GM11168 (cell line): ENCODE measurements around the gene CDX2.

Source experiments
- in situ Hi-C: fragments of 300-500 bp; cut with MboI; formaldehyde crosslinking; loops from one replicate; pipeline ENCODE4 v1.12.0; 2022; ENCODE audit warnings: low sequenced_read_pairs; ENCODE audit not compliant: unreplicated experiment

The CDX2 gene

GRCh38 chr13:27979765-27980279, 10.7 kb upstream of the CDX2 start:
- in situ Hi-C loops, result loop anchor here (5.0 to 25.0 kb wide), 2 partner anchors 148 to 568 kb away; partner anchors contain the start of gene GTF3A

- in situ Hi-C loops, result loop anchor here (25.0 kb wide), 1 partner anchor 567 kb away; the partner anchor contains the start of gene GTF3A
Measured at GRCh38 chr13:27979001-27979643, 10.0 kb upstream of the CDX2 start.

GRCh38 chr13:27978301-27978968, 9.3 kb upstream of the CDX2 start:
- in situ Hi-C loops, result loop anchor here (25.0 kb wide), 1 partner anchor 566 kb away; the partner anchor contains the start of gene GTF3A

GRCh38 chr13:27977476-27978300, 8.6 kb upstream of the CDX2 start:
- in situ Hi-C loops, result loop anchor here (25.0 kb wide), 1 partner anchor 565 kb away; the partner anchor contains the start of gene GTF3A

- in situ Hi-C loops, result loop anchor here (25.0 kb wide), 1 partner anchor 564 kb away; the partner anchor contains the start of gene GTF3A
Measured at GRCh38 chr13:27976362-27977091, 7.4 kb upstream of the CDX2 start.

- in situ Hi-C loops, result loop anchor here (25.0 kb wide), 1 partner anchor 563 kb away; the partner anchor contains the start of gene GTF3A
Measured at GRCh38 chr13:27975564-27976361, 6.6 kb upstream of the CDX2 start.

GRCh38 chr13:27973961-27974662, 5.0 kb upstream of the CDX2 start:
- in situ Hi-C loops, result loop anchor here (5.0 kb wide), 1 partner anchor 57 kb away; the partner anchor contains the start of gene PDX1

- in situ Hi-C loops, result loop anchor here (5.0 kb wide), 1 partner anchor 56 kb away; the partner anchor contains the start of gene PDX1
Measured at GRCh38 chr13:27973291-27973690, 4.2 kb upstream of the CDX2 start.

- in situ Hi-C loops, result loop anchor here (5.0 kb wide), 1 partner anchor 55 kb away; the partner anchor contains the start of gene PDX1
Measured at GRCh38 chr13:27972478-27972820, 3.3 kb upstream of the CDX2 start.

GRCh38 chr13:27971776-27972477, 2.8 kb upstream of the CDX2 start:
- in situ Hi-C loops, result loop anchor here (5.0 kb wide), 1 partner anchor 55 kb away; the partner anchor contains the start of gene PDX1

- in situ Hi-C loops, result loop anchor here (5.0 kb wide), 1 partner anchor 54 kb away; the partner anchor contains the start of gene PDX1
Measured at GRCh38 chr13:27971236-27971645, 2.1 kb upstream of the CDX2 start.

- in situ Hi-C loops, result loop anchor here (5.0 kb wide), 1 partner anchor 53 kb away; the partner anchor contains the start of gene PDX1
Measured at GRCh38 chr13:27970382-27971235, 1.5 kb upstream of the CDX2 start.

GRCh38 chr13:27969866-27970229, 733 bp upstream of the CDX2 start:
- in situ Hi-C loops, result loop anchor here (5.0 kb wide), 1 partner anchor 53 kb away; the partner anchor contains the start of gene PDX1

- in situ Hi-C loops, result no loop called here
Measured at GRCh38 chr13:27968316-27969081, 616 bp downstream of the CDX2 start.

- in situ Hi-C loops, result no loop called here
Measured at GRCh38 chr13:27967736-27968315, 1.3 kb downstream of the CDX2 start.
